Small intestine (tissue), 7 donors: Measurements from ENCODE around the gene EPN2. TPM values are rescaled to one million over a fixed set of nuclear protein-coding genes. Genes with fewer than 3 reads are reported as not detected.

Experiments used
- DNase-seq, 2 donors: peaks; one replicate each; pipeline versions ENCODE4 v3.0.0 to v3.0.0-alpha.2; 2013
- FAIRE-seq: peaks from 2 replicates; lab custom pipeline; 2012; peaks lifted over from hg19 to GRCh38; lab: Jason Lieb, UNC
- H3K27ac ChIP-seq, 3 donors: one replicate each; pipeline ENCODE4 v1.5.1; 2013; ENCODE audit warnings: low read length in 2 of 3, mild to moderate bottlenecking in 2 of 3, control low read depth in 1 of 3, inconsistent platforms in 1 of 3, low read depth in 1 of 3, moderate library complexity in 1 of 3
- H3K27me3 ChIP-seq, 3 donors: one replicate each; pipeline ENCODE4 v1.6.1; 2013; ENCODE audit warnings: low read length in 3 of 3, inconsistent platforms in 1 of 3; ENCODE audit not compliant: control insufficient read depth in 3 of 3, insufficient read depth in 3 of 3
- H3K36me3 ChIP-seq, 3 donors: one replicate each; pipeline ENCODE4 v1.6.1; 2013; ENCODE audit warnings: low read length in 3 of 3, inconsistent platforms in 1 of 3, low read depth in 1 of 3, mild to moderate bottlenecking in 1 of 3, moderate library complexity in 1 of 3; ENCODE audit not compliant: control insufficient read depth in 3 of 3, insufficient read depth in 2 of 3
- H3K4me1 ChIP-seq, 3 donors: one replicate each; pipeline ENCODE4 v1.6.1; 2013; ENCODE audit warnings: low read length in 2 of 3, inconsistent platforms in 1 of 3, low read depth in 1 of 3, mild to moderate bottlenecking in 1 of 3, moderate library complexity in 1 of 3; ENCODE audit not compliant: control insufficient read depth in 3 of 3, insufficient read depth in 2 of 3
- H3K4me3 ChIP-seq, 3 donors: one replicate each; pipeline ENCODE4 v1.5.1; 2013; ENCODE audit warnings: low read length in 3 of 3, control low read depth in 1 of 3, inconsistent platforms in 1 of 3, low read depth in 1 of 3, mild to moderate bottlenecking in 1 of 3, moderate library complexity in 1 of 3
- H3K9me3 ChIP-seq, 2 donors: one replicate each; pipeline ENCODE4 v1.6.1; 2013; ENCODE audit warnings: low read depth in 1 of 2, low read length in 1 of 2; ENCODE audit not compliant: control insufficient read depth in 2 of 2, insufficient read depth in 1 of 2
- WGBS, 3 donors: extraction: QIAGEN DNeasy Blood & Tissue Kit; methylation state at CpG; one replicate each; pipeline ENCODE4 v1.1.7; 2013; 5-methylcytosine and 5-hydroxymethylcytosine counted together
- polyA plus RNA-seq, 4 donors: library from polyadenylated mRNA; stranded (reverse) in 3 of 4; unstranded in 1 of 4; fragments of 200-250 nt in 3 of 4; fragments of 120-200 nt in 1 of 4; gene quantifications; one replicate each; pipeline versions ENCODE4 v1.2.1 to v1.2.3, GENCODE V29; 2013
- donor health status: healthy with polysubstance abuse.
- donor health status: control.
- donor health status: control.
- donor health status: Bipolar disorder and iron deficiency.
- donor health status: healthy.

The EPN2 gene
- polyA plus RNA-seq, 4 donors = 4.2 to 23.7 (median 10.0) TPM

DNA sequence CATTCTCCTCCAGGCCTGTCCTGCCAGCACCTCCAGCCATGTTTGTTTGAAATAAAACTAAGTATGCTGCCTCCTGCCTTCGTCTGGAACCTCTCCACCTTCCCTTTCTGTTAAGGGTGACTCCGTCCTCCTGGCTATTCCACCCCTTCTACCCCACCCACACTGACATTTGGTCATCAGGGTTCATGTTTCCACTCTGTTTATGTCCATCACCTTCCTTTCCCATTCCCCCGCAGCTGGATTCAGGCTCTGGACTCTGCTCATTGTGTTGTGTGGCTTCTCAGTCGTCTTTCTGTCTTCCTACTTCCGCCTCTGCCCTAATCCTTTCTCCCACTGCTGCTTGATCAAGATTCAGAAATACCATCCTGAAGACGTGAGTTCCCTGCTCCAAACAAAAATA lies 28.6 kb downstream of the EPN2 start:
- no peak for FAIRE-seq
- peaks cover 0 to 7% (median 0%) of the 10 kb centered on the region in 3 donors for H3K36me3 ChIP-seq
- H3K4me3 ChIP-seq = no peak overlapping the region
- no peak for DNase-seq
- peaks cover 0 to 26% (median 26%) of the 10 kb centered on the region in 3 donors for H3K4me1 ChIP-seq
- H3K9me3 ChIP-seq = no peaks in the 10 kb centered on the region
- no peaks in the 10 kb centered on the region for H3K27me3 ChIP-seq
- peak overlapping the region in 1 of 3 donors; percentile 32 for H3K27ac ChIP-seq
- 74 to 87% (median 86%) methylated on average over 6 of the region's 6 CpGs for WGBS, 3 donors

GRCh38 chr17:19268611-19269010 lies 31.4 kb downstream of the EPN2 start:
- 41 to 53% (median 42%) methylated on average over 3 of the region's 3 CpGs for WGBS, 3 donors
- Histone ChIP-seq H3K27me3 (no peaks in the 10 kb centered on the region), H3K9me3 (no peaks in the 10 kb centered on the region), H3K4me1 (peaks cover 0 to 26% (median 25%) of the 10 kb centered on the region in 3 donors), H3K27ac (peak overlapping the region in 1 of 3 donors; percentile 45), H3K36me3 (peaks cover 0 to 21% (median 0%) of the 10 kb centered on the region in 3 donors), H3K4me3 (no peak overlapping the region)
- DNase-seq = no peak
- no peak for FAIRE-seq

DNA sequence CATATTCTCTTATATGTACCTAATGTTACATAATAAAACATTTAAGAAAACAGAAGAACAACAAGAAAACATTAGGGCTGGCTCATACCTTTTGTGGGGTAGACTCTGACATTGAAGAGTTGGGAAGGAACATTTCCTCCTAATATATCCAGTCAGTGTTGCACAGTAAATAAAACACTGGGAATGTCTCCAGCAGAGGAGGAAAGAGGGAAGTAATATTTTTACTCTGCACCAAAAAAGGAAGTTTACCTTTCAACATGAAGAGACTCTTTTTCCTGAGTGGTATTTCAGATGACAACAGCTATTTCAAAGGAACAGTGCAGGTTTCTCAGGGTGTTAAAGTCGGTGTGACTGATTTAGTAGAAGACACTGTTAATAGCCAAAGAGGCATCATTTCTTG lies 31.9 kb downstream of the EPN2 start:
- H3K27me3 ChIP-seq = no peaks in the 10 kb centered on the region
- 36 to 71% (median 50%) methylated on average over 1 of the region's 1 CpG for WGBS, 3 donors
- H3K36me3 ChIP-seq = peaks cover 0 to 25% (median 2%) of the 10 kb centered on the region in 3 donors
- DNase-seq = no peak
- H3K27ac ChIP-seq = peak overlapping the region in 1 of 3 donors; percentile 45
- H3K4me3 ChIP-seq = no peak overlapping the region
- no peak for FAIRE-seq
- H3K9me3 ChIP-seq = no peaks in the 10 kb centered on the region
- H3K4me1 ChIP-seq = peaks cover 0 to 26% (median 20%) of the 10 kb centered on the region in 3 donors

DNA sequence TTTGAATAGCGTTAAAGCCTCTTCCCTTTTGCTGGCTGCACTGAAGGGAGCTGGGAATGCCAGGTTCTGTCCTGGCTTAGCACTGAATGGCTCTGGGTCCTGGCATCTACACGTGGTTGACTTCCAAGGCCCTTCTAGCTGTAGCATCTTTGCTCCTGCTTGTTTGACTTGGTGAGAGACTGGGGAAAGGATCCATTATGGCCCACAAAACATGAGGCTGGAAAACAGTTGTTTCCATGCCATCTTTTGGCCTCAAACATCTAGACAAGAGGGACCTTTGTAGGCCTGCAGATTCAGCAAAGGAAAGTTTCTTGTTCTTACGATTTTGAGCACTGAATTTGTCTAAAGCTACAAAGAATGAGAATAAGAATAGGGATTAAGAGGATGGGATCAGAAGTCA lies 32.5 kb downstream of the EPN2 start:
- no peak for FAIRE-seq
- peak overlapping the region in 1 of 3 donors; percentile 19 for H3K27ac ChIP-seq
- 69 to 76% (median 76%) methylated on average over 3 of the region's 3 CpGs for WGBS, 3 donors

GRCh38 chr17:19270347-19270703 lies 33.2 kb downstream of the EPN2 start:
- 45 to 74% (median 58%) methylated on average over 3 of the region's 3 CpGs for WGBS, 3 donors
- Histone ChIP-seq H3K36me3 (peaks cover 0 to 28% (median 3%) of the 10 kb centered on the region in 3 donors), H3K4me3 (no peak overlapping the region), H3K27ac (peak overlapping the region in 1 of 3 donors; percentile 19), H3K4me1 (peaks cover 0 to 21% (median 13%) of the 10 kb centered on the region in 3 donors), H3K9me3 (no peaks in the 10 kb centered on the region), H3K27me3 (no peaks in the 10 kb centered on the region)
- FAIRE-seq (no peak), DNase-seq (peak in 1 of 2 donors; percentile 46)

More for the DNA sequence above, 32.5 kb downstream of the EPN2 start:
- H3K4me3 ChIP-seq = no peak overlapping the region
- H3K27me3 ChIP-seq = no peaks in the 10 kb centered on the region
- H3K36me3 ChIP-seq = peaks cover 0 to 28% (median 3%) of the 10 kb centered on the region in 3 donors
- DNase-seq = no peak
- H3K9me3 ChIP-seq = no peaks in the 10 kb centered on the region
- peaks cover 0 to 23% (median 16%) of the 10 kb centered on the region in 3 donors for H3K4me1 ChIP-seq

DNA sequence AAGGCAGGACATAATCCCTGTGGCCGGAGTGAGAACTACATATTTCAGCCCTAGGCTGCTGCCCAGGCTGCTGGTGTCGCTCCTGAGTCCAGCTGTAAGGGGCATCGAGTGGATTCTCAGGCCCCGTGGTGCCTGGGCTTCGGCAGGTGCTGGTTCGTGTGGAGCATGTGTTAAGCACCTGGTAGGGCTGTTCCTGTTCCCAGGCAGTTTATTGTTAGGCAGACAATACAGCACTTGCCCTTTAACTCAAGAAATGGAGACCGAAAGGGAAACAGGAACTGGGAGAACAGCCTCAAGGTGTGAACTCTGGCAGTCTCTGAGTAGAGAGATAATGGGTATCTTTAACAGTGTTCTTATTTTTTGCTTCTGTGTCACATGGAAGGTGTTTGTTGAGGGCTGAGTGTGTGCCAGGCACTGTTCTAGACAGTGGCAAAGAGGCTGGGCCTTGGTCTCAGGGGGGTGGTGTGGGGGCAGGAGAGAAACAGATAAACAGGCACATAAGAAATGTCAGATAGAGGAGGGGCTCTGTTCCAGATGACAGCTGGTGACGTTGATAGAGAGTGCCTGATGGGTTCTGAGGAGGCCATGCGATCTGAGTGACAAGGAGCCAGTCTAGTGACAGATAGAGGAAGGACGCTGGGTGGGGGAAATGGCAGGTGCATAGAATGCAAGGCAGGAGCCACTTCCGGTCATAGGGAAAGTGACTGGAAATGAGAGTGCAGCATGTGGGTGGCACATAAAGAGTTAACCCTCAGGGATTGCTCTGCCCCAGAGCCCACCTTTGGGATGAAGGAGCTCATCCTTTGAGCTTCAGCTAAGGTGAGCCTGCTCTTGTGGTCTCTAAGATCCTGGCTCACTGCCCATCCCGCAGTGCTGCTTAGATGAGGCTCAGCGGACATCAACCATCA lies 33.8 kb downstream of the EPN2 start:
- FAIRE-seq (no peak), DNase-seq (peak; percentile 33 to 80)
- Histone ChIP-seq H3K4me1 (peaks cover 0 to 21% (median 13%) of the 10 kb centered on the region in 3 donors), H3K36me3 (peaks cover 0 to 26% (median 3%) of the 10 kb centered on the region in 3 donors), H3K27me3 (no peaks in the 10 kb centered on the region), H3K27ac (peak overlapping the region in 2 of 3 donors; percentile 21 to 47), H3K9me3 (no peaks in the 10 kb centered on the region), H3K4me3 (no peak overlapping the region)
- WGBS, 3 donors = 55 to 66% (median 62%) methylated on average over 13 of the region's 13 CpGs

DNA sequence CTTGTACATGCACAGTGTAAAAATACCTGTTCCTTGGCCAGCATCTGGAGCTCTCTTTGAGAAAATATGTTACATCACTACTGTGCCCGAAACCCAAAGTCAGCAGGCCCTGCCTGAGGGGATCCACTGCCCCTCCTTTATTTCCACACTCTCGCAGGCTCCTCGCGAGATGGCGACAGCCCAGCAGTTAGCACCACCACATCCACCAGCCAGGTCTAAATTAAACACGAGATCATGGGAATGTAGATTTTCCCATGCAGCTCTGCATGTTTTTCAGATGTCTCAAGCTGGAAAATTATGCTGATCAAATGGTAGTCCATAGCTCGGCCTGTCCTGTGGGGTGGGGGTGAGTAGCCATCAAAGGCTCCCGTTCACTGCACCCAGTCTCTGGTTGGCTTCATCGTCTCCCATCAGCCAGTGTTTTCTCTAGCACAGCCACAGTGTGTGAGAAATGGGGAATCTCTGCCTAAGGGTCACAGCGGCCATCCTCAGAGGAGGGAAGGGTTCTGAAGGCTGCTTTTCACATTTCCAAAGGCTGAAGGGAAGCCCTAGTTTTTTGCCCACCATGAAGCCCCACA lies 34.7 kb downstream of the EPN2 start:
- Histone ChIP-seq H3K9me3 (no peaks in the 10 kb centered on the region), H3K4me1 (peaks cover 0 to 21% (median 13%) of the 10 kb centered on the region in 3 donors), H3K27me3 (no peaks in the 10 kb centered on the region), H3K4me3 (no peak overlapping the region), H3K27ac (no peak overlapping the region), H3K36me3 (peaks cover 0 to 26% (median 3%) of the 10 kb centered on the region in 3 donors)
- WGBS, 3 donors = 83 to 96% (median 95%) methylated on average over 10 of the region's 10 CpGs
- FAIRE-seq = no peak
- DNase-seq = no peak

- Histone ChIP-seq H3K27ac (no peak overlapping the region), H3K4me1 (peaks cover 0 to 18% (median 13%) of the 10 kb centered on the region in 3 donors), H3K9me3 (no peaks in the 10 kb centered on the region), H3K27me3 (no peaks in the 10 kb centered on the region), H3K4me3 (no peak overlapping the region), H3K36me3 (peaks cover 0 to 28% (median 3%) of the 10 kb centered on the region in 3 donors)
- DNase-seq (no peak), FAIRE-seq (no peak)
- 72 to 76% (median 72%) methylated on average over 7 of the region's 7 CpGs for WGBS, 3 donors
Observed at GRCh38 chr17:19273731-19274130, 36.6 kb downstream of the EPN2 start.
